GM19240 (cell line): Measurements from ENCODE around the gene ADGRB2.

ENCODE experiments used
- DNase-seq: peaks from one replicate; pipeline ENCODE4 v3.0.0; 2011; ENCODE audit warnings: low spot score; ENCODE audit not compliant: insufficient read length

The ADGRB2 gene

DNA sequence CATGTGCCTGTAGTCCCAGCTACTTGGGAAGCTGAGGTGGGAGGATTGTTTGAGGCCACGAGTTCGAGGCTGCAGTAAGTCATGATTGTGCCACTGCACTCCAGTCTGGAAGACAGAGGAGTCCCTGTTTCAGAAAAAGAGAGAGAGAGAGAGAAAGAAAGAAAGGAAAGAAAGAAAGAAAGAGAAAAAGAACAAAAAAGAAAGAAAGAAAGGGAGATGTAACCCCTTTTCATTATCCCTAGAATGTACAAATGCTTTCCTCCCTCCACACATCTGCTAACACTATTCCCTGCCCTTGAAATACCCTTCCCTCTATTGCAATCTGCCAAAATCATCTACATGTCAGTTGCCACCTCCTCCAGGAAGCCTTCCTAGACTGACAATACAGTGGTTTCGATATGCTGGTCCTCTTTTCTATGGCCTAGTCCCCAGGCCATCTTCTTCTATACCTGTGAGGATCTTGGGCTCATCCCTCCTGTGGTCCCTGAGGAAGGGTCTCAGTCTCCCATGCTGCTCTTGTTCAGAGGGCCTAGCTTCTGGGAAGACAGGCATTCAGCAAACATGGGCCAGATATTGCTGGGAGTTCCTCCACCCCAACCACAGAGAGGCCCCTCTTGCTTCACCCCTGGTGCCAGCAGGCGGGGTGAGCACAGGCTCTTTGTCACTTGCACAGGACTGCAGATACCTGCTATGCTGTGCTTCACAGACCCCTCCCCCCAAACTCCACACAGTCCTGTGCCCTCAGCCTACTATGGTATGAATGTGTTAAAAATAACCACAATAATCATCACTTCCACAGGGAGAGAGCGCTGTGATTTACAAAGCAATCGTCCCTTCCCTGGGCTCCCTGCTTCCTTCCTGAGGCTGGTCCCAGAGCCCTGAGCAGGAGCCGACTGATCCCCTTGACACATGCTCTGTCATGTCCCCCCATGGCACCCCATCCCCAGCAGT, 14.1 kb downstream of the ADGRB2 start:
- no peak for DNase-seq

DNA sequence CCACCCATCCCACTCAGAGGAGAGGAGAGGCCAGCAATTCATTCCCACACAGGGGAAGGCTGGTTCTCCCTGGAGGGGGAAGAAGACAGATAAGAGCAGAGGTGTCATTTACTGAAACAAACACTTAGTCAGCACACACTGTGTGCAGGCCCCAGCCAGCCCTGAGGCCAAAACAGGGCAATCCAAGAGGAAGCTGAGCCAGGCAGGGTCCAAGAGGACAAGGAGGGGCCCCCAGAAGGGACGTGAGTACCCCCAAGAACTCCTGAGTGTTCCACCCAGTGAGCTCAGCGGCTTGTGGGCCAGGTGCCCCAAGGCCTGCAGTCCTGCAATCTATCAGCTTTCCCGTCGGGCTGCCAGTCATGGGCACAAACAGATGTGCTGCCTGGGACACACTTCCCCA, 15.8 kb downstream of the ADGRB2 start:
- DNase-seq = no peak

DNA sequence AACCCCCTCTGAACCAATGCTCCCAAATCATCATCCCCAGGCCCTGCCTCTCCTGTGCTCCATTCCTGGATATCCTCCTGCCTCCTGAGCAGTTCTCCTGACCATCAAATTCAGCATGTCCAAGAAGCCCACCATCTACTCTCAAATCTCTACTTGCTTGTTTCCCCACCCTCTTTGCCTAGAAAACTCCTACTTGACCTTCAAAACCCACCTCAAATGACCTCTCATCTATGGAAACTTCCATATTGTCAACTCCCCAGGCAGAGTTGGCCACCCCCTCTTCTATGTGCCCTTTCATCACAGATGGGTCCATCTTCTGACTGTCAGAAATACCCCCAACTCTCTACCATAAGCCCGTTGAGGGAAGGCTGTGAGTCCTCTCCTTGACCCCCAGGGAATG, 16.8 kb downstream of the ADGRB2 start:
- no peak for DNase-seq

DNA sequence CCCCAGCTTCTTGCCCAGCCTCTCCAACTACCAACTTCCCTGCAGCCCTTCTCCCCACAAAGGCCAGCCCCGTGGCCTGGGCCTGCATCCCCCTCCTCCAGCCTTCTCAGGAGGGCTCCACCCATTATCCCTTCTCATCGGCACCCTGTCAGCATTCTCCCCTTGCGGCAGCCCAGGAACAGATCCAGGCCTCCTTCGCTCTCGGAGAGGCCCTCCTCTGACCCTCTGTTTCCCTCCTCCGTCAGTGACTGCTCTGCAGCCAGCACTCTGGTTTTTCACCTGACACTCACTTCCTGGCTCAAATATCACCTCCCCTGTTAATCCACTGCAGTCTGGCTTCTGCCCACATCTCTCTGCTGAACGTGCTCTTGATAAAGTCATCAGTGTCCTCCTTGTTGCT, 17.5 kb downstream of the ADGRB2 start:
- no peak for DNase-seq

DNA sequence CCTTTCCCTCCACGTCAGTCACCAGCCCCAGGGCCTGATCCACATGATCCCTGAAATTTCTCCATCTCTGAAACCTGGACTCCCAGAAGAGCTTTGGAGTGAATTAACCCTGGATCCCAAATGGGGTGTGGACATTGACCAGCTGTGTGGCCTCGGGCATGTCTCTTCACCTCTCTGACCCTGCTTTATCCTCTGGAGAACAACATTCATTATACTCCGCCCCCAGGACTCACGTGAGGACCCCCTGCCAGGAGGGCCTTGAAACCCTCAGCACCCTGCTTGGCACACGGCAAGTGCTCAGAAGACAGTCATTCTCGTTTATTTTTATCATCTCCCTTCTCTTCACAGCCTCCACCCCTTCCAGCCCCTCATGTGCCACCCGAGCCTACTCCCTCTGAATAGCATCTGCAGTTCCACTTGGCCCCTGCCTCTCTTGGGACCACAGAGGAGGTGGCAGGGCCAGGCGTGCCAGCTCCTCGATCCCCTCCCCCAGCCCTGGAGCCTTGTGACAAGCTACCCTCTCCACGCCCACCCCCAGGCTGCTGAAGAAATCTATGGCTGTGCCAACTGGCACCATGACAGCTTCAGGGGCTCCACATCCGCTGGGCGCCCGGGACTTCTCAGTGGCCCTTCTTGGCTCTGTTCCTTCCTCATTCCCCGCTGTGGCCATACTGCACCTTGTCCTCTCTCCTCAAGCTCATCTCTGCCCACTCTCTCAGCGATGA, 18.0 kb downstream of the ADGRB2 start:
- DNase-seq = no peak

DNA sequence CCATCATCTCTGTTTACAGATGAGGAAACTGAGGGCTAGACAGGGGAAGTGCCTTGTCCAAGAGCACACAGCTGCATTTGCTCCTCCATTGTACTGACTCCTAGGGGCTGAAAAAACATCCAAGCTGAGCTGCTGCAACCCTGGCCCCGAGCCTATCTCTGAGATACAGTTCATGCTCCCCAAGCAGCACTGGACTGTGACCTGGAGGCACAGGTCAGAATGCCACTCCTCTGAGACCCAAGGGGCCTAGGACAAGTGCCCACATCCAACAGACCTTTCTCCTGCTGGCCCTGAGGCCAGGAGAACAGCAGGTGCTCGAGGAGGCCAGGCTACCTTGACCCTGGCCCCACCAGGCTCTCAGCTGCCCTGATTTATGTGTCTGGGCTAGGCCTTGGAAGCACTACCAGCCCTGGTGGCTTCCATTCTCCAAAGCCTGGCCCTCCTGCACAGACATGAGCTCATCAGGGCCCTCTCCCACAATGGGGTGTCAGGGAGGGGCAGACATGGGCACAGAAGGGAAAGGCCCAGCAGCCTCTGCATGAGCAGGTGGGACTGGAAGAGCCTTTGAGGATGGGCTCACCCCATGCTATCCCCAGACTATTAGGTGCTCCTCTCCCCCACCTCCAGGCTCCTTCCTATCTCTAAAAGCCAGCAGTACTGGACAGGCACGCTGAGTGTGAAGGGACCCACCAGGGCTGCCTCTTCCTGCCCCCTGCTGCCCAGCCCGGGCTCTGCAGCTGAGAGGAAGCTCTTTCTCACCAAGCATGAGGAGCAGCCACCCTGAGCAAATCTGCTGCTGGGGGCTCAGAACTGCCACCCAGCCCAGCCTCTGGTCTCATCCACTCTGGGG, 18.8 kb downstream of the ADGRB2 start:
- DNase-seq = peak; percentile 83

DNA sequence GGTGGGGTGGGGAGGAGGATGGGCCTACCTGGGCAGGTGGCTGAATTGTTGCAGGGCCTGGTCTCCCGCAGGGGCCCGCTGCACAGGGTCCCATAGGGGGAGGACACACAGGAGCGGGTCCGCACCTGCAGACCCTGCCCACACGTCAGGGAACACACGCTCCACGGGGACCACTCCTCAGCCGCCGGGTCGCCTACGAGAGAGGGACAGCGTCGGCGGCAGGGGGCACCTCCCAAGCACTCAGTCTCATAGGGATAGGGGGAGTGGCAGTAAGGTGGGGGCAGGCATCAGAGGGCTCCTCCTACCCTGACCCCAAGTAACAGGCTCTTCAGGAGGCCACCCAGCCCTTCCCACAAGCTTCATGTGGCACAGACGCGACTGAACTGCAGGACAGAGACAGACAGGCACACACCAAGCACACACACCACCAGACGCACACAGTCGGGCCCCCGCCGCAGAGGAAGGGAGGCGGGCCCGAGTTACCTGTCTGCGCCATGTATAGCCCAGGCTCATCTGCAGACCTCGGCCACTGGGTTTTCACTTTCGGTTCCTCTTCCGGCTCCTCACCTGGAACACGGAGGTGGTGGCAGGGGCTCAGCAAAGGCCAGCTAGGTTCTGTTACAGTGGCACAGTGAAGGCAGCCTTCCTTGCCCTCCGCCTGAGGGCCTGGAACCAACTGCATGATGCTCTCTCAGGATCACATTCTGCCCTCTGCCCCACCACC, 19.8 kb downstream of the ADGRB2 start:
- DNase-seq = peak; percentile 77

DNA sequence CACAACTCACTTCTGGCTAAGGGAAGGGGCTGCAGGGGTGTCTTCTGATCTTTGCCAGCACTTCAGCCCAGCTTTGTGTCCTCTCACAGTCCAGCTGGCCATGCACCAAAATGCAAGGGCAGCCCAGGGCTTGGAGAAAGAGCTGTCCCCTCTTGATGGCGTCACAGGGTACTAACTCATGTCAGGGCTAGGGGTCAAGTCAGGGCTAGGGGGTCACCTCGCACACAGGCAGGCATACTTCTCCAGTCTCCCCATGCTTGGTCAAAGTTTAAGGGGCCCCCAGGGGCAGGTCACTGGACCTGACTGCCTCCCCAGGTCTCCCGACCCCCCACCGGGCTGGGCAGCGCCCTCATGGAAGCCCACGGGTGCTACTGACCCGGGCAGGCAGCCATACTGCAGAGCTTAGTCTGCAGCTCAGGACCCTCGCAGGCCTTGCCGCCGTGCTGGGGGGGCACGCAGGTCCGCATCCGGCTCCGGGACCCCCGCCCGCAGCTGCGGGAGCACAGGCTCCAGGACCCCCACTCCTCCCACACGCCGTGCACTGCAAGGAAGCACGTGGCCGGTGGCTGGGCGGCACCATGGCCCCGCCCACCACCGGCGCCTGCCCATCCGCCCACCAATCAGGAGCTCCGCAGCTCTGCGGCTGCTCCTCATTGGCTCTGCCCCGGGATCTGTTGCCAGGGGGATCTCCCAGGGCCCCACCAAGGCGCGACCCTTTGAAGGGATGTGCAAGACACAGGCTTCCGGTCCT, 21.5 kb downstream of the ADGRB2 start:
- no peak for DNase-seq

DNA sequence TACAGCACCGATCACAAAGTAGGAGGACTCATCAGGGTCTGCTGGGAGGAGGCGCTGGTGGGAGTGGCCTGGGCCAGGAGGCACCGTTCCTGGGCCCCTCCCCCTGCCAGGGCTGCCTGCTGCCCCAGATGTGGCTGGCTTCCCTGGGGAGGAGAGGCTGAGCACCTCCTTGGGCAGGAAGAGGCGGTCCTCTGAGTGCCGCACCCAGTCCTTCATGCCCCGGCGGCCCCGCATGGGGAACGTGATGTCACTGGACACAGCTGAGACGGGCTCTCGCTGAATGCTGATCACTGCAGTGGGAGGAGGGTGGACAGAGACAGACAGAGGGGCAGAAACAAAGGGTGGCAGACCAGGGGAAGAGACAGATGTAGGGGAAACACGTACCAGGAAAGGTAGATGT, 24.8 kb downstream of the ADGRB2 start:
- no peak for DNase-seq

DNA sequence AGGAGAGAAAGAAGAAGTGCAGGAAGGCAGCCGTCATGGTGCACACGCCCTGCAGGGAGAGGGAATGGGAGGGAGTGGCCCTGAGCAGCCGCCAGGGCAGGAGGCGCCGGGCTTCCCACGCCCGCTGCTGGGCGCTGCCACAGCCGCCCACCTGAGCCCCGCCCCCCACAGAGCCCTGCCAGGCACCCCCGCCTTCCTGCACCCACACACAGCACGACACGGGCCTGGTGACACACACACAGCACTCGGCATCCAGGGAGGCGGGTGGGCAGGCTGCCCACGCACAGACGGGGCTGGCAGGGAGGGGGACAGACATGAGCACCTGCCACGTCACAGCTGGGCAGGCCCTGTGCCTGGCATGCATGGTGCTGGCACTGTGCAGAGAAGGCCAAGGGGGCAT, 27.5 kb downstream of the ADGRB2 start:
- no peak for DNase-seq

DNA sequence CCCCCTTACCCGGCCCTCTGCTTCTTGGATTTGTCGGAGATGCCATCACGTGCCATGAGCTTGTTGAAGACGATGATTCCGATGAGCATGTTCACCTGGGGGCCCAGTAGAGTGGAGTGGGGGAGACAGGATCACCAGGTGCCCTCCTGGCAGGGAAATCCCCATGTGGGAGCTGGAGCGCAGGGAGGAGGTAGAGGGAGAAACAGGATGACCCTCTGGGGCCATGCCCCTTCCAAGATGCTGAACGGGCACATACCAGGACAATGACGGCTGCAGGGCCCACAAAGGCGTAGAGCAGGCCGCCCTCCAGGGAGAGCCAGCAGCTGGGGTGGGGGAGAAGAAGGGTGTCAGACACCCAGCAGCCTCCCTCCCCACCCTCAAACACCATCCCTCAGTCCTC, 28.6 kb downstream of the ADGRB2 start:
- no peak for DNase-seq

DNA sequence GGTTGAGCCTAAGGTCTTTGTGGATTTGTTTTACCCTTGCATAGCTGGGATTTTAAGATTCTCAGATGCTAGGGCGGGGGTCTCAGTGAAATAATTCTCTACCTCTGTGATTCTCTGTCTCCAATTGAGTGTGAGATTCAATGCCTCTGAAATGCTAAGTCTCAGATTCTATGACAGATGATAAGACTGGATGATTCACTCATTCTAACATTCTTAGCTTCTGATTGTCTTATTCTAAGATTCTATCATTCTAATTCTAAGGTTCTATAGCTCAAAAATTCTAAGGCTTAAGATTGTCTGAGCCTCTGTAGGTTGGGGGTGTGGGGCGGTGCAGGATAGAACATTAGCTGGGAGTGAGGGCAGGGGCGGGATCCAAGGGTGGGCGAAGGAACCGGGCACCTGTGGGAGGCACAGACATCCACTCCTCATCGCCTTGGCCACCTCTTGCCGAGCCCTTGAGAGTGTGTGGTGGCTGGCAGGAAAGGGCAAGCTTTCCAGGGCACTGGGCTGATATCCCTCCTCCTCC, 29.5 kb downstream of the ADGRB2 start:
- no peak for DNase-seq

DNA sequence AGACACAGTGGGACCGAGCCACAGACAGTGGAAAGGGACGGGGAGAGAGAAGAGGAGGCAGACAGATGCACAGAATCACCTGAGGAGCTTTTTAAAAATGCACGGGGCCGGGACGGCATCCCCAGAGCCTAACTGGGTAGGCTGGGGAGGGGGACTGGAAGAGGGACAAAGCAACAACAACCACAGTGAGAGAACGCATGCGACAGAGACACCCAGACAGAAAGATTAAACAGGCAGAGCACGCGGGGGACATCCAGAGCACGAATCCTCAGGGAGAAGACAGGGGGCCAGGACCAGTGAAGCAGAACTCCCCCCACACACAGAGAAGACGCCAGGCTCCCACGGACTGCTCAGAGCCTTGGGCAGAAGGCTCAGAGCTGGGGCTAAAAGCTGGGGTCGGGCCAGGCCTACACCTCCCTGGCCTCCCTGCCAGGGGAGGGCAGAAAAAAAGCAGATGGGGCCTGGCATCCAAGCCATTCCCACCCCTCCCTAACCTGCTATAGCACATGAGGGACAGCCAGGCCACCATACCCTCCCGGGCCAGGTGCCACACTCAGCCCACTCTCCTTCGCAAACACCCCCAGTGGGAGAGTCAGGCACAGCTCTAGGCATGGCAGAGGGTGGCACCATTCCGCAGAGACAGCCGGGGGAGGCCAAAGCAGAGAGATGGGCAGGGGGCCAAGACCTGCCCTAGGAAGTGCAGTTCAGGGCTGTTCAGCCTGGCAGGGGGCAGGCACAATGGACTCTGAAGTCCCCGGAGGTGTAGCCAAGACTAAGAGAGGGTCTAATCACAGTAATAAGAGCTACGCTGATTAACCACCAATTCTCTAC, 30.5 kb downstream of the ADGRB2 start:
- DNase-seq = no peak

DNA sequence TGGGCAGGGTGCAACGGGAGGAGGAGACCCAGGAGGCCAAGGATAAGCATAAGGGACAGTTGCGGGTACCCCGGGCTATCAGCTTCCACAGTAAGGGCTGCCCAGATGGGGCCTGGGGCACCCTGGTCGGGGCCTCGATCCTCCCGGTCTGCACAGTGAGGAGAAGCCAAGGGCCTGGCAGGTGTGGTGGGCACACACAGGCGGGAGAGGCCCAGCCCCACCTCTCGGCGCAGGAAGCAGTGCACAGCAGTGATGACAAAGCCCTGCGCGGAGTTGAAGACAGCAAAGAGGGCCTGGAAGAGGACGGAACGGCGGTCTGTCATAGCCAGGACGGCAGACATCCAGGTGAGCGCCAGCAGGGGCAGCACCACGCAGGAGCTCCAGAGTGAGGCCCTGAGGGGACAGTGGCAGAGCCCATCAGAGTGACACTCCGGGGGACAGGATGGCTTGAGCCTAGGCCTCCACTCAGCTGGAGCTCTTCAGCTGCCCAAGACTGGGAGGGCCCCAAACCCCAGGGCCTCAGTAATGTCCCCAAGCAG, 31.3 kb downstream of the ADGRB2 start:
- no peak for DNase-seq

DNA sequence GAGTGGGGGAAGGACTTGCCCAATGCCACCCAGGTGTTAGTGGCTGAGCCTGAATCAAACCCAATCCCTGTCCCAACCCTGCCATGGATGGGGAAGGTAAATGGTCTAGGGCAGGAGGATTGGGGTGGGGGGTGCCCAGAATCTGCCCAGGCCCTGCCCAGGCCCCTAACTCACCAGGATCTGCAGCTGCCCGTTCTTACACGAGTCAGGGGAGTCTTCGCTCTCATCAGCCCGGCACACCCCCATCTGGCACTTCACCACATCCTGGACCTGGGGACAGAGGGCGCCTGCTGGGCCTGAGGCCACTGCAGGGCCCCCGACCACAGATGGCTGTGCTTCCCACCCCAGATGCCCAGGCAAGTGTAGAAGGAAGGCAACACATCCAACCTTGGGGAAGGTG, 31.8 kb downstream of the ADGRB2 start:
- DNase-seq = no peak

DNA sequence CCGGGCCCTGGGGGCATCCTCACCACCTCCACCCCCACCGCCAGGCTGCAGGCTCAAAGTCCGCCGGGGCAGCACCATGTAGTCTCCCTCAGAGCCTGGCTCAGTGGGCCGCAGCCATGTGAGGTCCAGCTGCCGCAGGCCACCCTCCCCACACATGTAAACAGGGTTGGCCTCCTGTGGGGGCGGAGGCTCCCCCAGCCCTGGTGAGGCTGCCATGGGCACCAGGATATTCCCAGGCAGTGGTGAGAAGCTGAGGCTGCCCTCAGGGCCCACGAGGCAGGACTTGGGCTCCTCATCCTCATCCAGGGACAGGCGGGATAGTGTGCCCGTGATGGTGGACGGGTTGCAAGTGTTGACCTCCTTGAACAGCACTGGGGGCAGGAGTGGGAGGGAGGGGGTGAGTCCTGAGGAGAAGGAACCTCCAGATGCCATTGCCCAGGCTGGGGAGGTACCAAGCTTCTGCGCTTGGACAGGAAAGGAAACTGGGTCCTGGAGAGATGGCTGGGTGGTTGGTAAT, 33.0 kb downstream of the ADGRB2 start:
- no peak for DNase-seq

DNA sequence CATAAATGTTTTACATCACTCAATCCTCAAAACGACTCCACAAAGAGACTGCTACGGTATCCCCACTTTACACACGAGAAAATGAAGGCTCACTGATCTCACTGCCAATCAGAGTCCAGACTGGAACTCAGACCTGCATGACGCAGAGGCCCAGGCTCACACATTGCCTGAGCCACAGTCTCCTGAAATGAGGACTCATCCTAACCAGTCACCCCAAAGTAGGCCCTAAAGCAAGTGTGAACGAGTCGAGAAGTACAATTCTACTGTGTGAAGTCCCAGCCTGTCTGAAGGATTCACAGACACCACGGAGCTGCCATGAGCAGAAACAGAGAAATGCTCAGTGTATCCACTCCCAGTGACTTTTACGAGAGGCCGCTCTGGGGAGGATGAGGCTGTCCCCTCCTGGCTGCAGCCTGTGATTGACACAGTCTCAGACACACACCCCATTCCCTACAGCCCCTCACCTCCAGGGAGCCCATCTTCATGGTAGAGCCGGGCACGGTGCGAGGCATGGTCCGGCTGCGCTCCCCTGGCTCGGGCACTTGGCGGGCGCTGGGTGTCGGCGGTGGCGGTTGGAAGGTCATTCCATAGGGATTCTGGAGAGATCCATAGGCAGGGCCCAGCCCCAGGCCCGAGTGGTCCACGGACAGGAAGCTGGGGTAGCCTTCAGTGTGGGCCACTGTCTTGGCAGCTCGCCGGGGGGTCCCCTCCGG, 33.6 kb downstream of the ADGRB2 start:
- no peak for DNase-seq

DNA sequence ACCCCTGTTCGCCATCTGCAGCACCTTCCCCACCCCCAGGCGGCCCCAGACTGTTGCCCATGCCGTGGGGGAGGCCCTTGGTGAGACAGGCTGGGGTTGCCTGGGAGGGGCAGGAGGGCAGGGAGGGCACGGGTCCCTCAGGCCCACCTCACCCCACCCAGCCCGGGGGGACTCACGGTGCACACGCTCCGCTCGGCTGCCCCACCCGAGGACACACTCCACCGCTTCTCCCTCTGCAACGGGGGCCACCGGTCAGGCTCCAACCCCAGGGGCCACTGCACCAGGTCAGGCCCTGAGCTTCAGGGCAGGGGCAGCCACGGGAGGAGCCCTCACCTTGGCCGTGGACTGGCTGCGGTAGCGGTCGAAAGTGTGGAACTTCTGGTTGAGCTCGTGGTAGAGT, 36.3 kb downstream of the ADGRB2 start:
- no peak for DNase-seq
